ENCODE results near the gene PTPN11. TPM values are rescaled to one million over a fixed set of nuclear protein-coding genes. Genes with fewer than 3 reads are reported as not detected.

The PTPN11 gene
- total and polyA plus RNA-seq, 2 of the 13 experiments (the other 11 are each of a cell fraction or from before 2014, with no cell fraction given) = 30.0 to 63.5 TPM

- no peak for TF ChIP-seq TFAP4 (IDR thresholded peaks at IDR 0.05; ENCODE audit: borderline replicate concordance, low read depth)
- TF ChIP-seq ADNP (CRISPR knock-in tag; IDR thresholded peaks at IDR 0.05) = peak; percentile 91
- no peak for TF ChIP-seq ZNF136 (CRISPR knock-in tag; IDR thresholded peaks at IDR 0.05; ENCODE audit: low read depth)
- TF ChIP-seq ZNF260 (CRISPR knock-in tag; IDR thresholded peaks at IDR 0.05; ENCODE audit: borderline replicate concordance, low read depth) = no peak
- TF ChIP-seq AKNA (CRISPR knock-in tag; IDR thresholded peaks at IDR 0.05; ENCODE audit: borderline replicate concordance) = peak; percentile 44; the same call in 1 of the 2 replicates
- 0 out of 2 replicates have a peak, but pooled peaks have one; percentile 63 for TF ChIP-seq ZNF761 (CRISPR knock-in tag; conservative IDR thresholded peaks at IDR 0.05)
- TF ChIP-seq PHF20 (CRISPR knock-in tag; IDR thresholded peaks at IDR 0.05) = peak; percentile 90
- peak; percentile 92 for TF ChIP-seq DRAP1 (CRISPR knock-in tag; IDR thresholded peaks at IDR 0.05)
- TF ChIP-seq ETS1 (CRISPR knock-in tag; IDR thresholded peaks at IDR 0.05) = no peak
- peak; percentile 83; the same call in 1 of the 2 replicates for TF ChIP-seq ZNF691 (CRISPR knock-in tag; IDR thresholded peaks at IDR 0.05; ENCODE audit: borderline replicate concordance, low read depth)
- peak; percentile 33; the same call in 1 of the 2 replicates for TF ChIP-seq RXRB (CRISPR knock-in tag; IDR thresholded peaks at IDR 0.05; ENCODE audit: borderline replicate concordance)
- TF ChIP-seq ATF5 (CRISPR knock-in tag; IDR thresholded peaks at IDR 0.05; ENCODE audit: low read depth) = no peak
- TF ChIP-seq KLF16 (CRISPR knock-in tag; IDR thresholded peaks at IDR 0.05) = peak in 1 of 2 experiments; percentile 74; a peak in 2 of 4 replicates
- no peak for TF ChIP-seq SP2 (CRISPR knock-in tag; IDR thresholded peaks at IDR 0.05)
- peak; percentile 49; the same call in 1 of the 2 replicates for TF ChIP-seq FOXK1 (CRISPR knock-in tag; IDR thresholded peaks at IDR 0.05; ENCODE audit: borderline replicate concordance, low read depth)
- TF ChIP-seq TIGD3 (CRISPR knock-in tag; IDR thresholded peaks at IDR 0.05; ENCODE audit: borderline replicate concordance) = no peak
Observed at GRCh38 chr12:112409064-112409905, 9.5 kb upstream of the PTPN11 start, which contains the start of gene RPL6 (continued).
